Progenitor cell of endocrine pancreas (in vitro differentiated cells): ENCODE measurements around the gene BTRC. TPM values are rescaled to one million over a fixed set of nuclear protein-coding genes. Genes with fewer than 3 reads are reported as not detected.

ENCODE experiments used
- DNase-seq: peaks from one replicate; pipeline ENCODE4 v3.0.0; 2021; ENCODE audit warnings: low spot score; ENCODE audit not compliant: unreplicated experiment
- H3K27ac Mint-ChIP-seq: 2 replicates; pipeline ENCODE4 v1.8.0; 2021; ENCODE audit warnings: mild to moderate bottlenecking, moderate library complexity, mixed read lengths
- H3K27me3 Mint-ChIP-seq: 2 replicates; pipeline ENCODE4 v1.8.0; 2021; ENCODE audit warnings: mixed read lengths
- H3K36me3 Mint-ChIP-seq: 2 replicates; pipeline ENCODE4 v1.8.0; 2022; ENCODE audit warnings: mixed read lengths; ENCODE audit not compliant: insufficient read depth
- H3K4me1 Mint-ChIP-seq: 2 replicates; pipeline ENCODE4 v1.8.0; 2021; ENCODE audit warnings: low read depth, mixed read lengths
- H3K4me3 Mint-ChIP-seq: 2 replicates; pipeline ENCODE4 v1.8.0; 2021; ENCODE audit warnings: low read depth, mild to moderate bottlenecking, moderate library complexity, mixed read lengths
- H3K9me3 Mint-ChIP-seq: 2 replicates; pipeline ENCODE4 v1.8.0; 2021; ENCODE audit warnings: low read depth, mixed read lengths
- CTCF ChIP-seq: fragments of 200-600 bp; sonication (generic); IDR thresholded peaks from one replicate; pipeline ENCODE4 v1.5.0; 2021; ENCODE audit warnings: antibody characterized with exemption, mild to moderate bottlenecking; ENCODE audit not compliant: unreplicated experiment
- microRNA-seq: library from miRNA; unstranded; fragments of <30 nt; microRNA quantifications from one replicate; pipeline ENCODE4 v1.1.0, GENCODE V29; 2020; ENCODE audit warnings: borderline number of aligned reads; ENCODE audit not compliant: unreplicated experiment
- total RNA-seq: library from RNA; stranded (reverse); gene quantifications from 2 replicates; pipeline ENCODE4 v1.2.1, GENCODE V29; 2021

BTRC gene
- total RNA-seq, 1 donor from 2014 or later, result 46.5 TPM

GRCh38 chr10:101602761-101603398 lies 248.9 kb downstream of the BTRC start:
- H3K9me3 Mint-ChIP-seq, result no peaks in the 10 kb centered on the region
- peak; percentile 92 for TF ChIP-seq CTCF
- no peak overlapping the region for H3K4me3 Mint-ChIP-seq
- peaks cover 2% of the 10 kb centered on the region for H3K4me1 Mint-ChIP-seq
- no peak overlapping the region for H3K27ac Mint-ChIP-seq
- H3K27me3 Mint-ChIP-seq, result no peaks in the 10 kb centered on the region
- peak; percentile 73 for DNase-seq
- H3K36me3 Mint-ChIP-seq, result peaks cover 10% of the 10 kb centered on the region

Small RNA genes lying within 50 kb of the gene (microRNA-seq; reads per million reads assigned to microRNA genes)
- gene MIR3158-1, result not detected
- not detected for gene MIR3158-2

Other genes with a start within 250 kb of the BTRC start
- gene TLX1, start 222.9 kb upstream of the BTRC start, total RNA-seq, result not detected in 2 replicates
- gene LBX1, start 124.7 kb upstream of the BTRC start, total RNA-seq, result not detected in 2 replicates
- gene POLL, start 234.1 kb downstream of the BTRC start, total RNA-seq, result 49.3 and 55.9 TPM in 2 replicates
- gene DPCD, start 234.2 kb downstream of the BTRC start, total RNA-seq, result 27.4 and 36.9 TPM in 2 replicates